Measurements from ENCODE around the gene ZFX. TPM values are rescaled to one million over a fixed set of nuclear protein-coding genes. Genes with fewer than 3 reads are reported as not detected.

ZFX gene
- total RNA-seq, 4 donors from 2014 or later: 63.7 to 105 (median 68.2) TPM

GRCh38 chrX:24147165-24147564 lies 2.4 kb upstream of the ZFX start:
- peak overlapping the region; percentile 81 to 98 (median 97) for H3K27ac ChIP-seq
- H3K36me3 ChIP-seq: no peaks in the 10 kb centered on the region
- no peaks in the 10 kb centered on the region for H3K27me3 ChIP-seq
- H3K9me3 ChIP-seq: no peaks in the 10 kb centered on the region
- H3K4me1 ChIP-seq: peaks cover 34 to 35% of the 10 kb centered on the region in 2 donors
- DNase-seq: no peak
- intact Hi-C loops (cut with DNase I): no loop called here
- no peak for TF ChIP-seq POLR2A (IDR thresholded peaks at IDR 0.05)
- no peak for TF ChIP-seq CTCF (IDR thresholded peaks at IDR 0.05)
- no peak overlapping the region for H3K4me3 ChIP-seq (replicated peaks in 1 of 3)

- no peaks in the 10 kb centered on the region for H3K27me3 ChIP-seq
- H3K4me3 ChIP-seq (replicated peaks in 1 of 3): peak overlapping the region in 1 of 3 donors; percentile 70
- TF ChIP-seq POLR2A (IDR thresholded peaks at IDR 0.05) (no peak), CTCF (IDR thresholded peaks at IDR 0.05) (no peak)
- H3K4me1 ChIP-seq: peaks cover 42 to 45% of the 10 kb centered on the region in 2 donors
- no peak for DNase-seq
- peak overlapping the region; percentile 95 to 98 (median 97) for H3K27ac ChIP-seq
- no peaks in the 10 kb centered on the region for H3K9me3 ChIP-seq
- WGBS, 2 donors: 35 to 39% methylated on average over 3 of the region's 3 CpGs
- no peaks in the 10 kb centered on the region for H3K36me3 ChIP-seq
- intact Hi-C loops (cut with DNase I): no loop called here
These were observed 1.4 kb upstream of the ZFX start for GRCh38 chrX:24148121-24148520.

GRCh38 chrX:24148535-24149350 lies 786 bp upstream of the ZFX start:
- WGBS, 2 donors: 2 to 7% methylated on average over 13 to 14 of the region's 35 CpGs
- peak; percentile 10 to 13 for DNase-seq

GRCh38 chrX:24150051-24150790 lies 692 bp downstream of the ZFX start:
- DNase-seq: peak; percentile 82 to 85
- no peaks in the 10 kb centered on the region for H3K36me3 ChIP-seq
- WGBS, 2 donors: 0 to 1% methylated on average over 2 to 14 of the region's 79 CpGs
- H3K27me3 ChIP-seq: no peaks in the 10 kb centered on the region
- peak overlapping the region; percentile 95 to 98 (median 97) for H3K27ac ChIP-seq
- TF ChIP-seq CTCF (IDR thresholded peaks at IDR 0.05) (peak in 4 of 6 experiments; percentile 16 to 53 (median 42)), POLR2A (IDR thresholded peaks at IDR 0.05) (peak in 1 of 2 donors; percentile 60)
- intact Hi-C loops (cut with DNase I): loop anchor here (10.0 kb wide), 2 partner anchors 55 to 95 kb away; partner anchors contain the start of gene EIF2S3
- H3K4me1 ChIP-seq: peaks cover 55 to 60% of the 10 kb centered on the region in 2 donors
- H3K4me3 ChIP-seq (replicated peaks in 1 of 3): peak overlapping the region in 2 of 3 donors; percentile 47 to 70
- H3K9me3 ChIP-seq: no peaks in the 10 kb centered on the region

More at GRCh38 chrX:24148535-24149350, 786 bp upstream of the ZFX start:
- Histone ChIP-seq H3K9me3 (no peaks in the 10 kb centered on the region), H3K27ac (peak overlapping the region; percentile 95 to 98 (median 97)), H3K4me1 (peaks cover 48 to 51% of the 10 kb centered on the region in 2 donors), H3K27me3 (no peaks in the 10 kb centered on the region), H3K36me3 (no peaks in the 10 kb centered on the region), H3K4me3 (replicated peaks in 1 of 3) (peak overlapping the region in 2 of 3 donors; percentile 35 to 70)
- intact Hi-C loops (cut with DNase I): no loop called here
- TF ChIP-seq POLR2A (IDR thresholded peaks at IDR 0.05) (no peak), CTCF (IDR thresholded peaks at IDR 0.05) (no peak)

All from thyroid gland (tissue), 4 donors.